Memory B cell (primary cell): Measurements from ENCODE around the gene DTX3L.
A peak's percentile ranks its signal among the peaks of the same experiment; 100 is the strongest.

Experiments
- ATAC-seq: fragments of 150-1000 bp; cut with Tn5 transposase; 2 replicates; pipeline ENCODE4 v1.10.0; 2021; ENCODE audit warnings: low read depth, mild to moderate bottlenecking, moderate library complexity
- DNase-seq, 2 donors: peaks; one replicate each; pipeline ENCODE4 v3.0.0; 2022; ENCODE audit warnings: low spot score in 2 of 2
- H3K27ac Mint-ChIP-seq: one replicate; pipeline ENCODE4 v1.8.0; 2022; ENCODE audit warnings: mild to moderate bottlenecking, moderate library complexity, mixed read lengths
- H3K27me3 Mint-ChIP-seq: one replicate; pipeline ENCODE4 v1.8.0; 2022; ENCODE audit warnings: mixed read lengths
- H3K36me3 Mint-ChIP-seq: one replicate; pipeline ENCODE4 v1.8.0; 2022; ENCODE audit warnings: mild to moderate bottlenecking, mixed read lengths
- H3K4me1 Mint-ChIP-seq: one replicate; pipeline ENCODE4 v1.8.0; 2022; ENCODE audit warnings: mixed read lengths
- H3K4me3 Mint-ChIP-seq: one replicate; pipeline ENCODE4 v1.8.0; 2022; ENCODE audit warnings: mild to moderate bottlenecking, moderate library complexity, mixed read lengths
- H3K9me3 Mint-ChIP-seq: one replicate; pipeline ENCODE4 v1.8.0; 2022; ENCODE audit warnings: mixed read lengths

Gene DTX3L

DNA sequence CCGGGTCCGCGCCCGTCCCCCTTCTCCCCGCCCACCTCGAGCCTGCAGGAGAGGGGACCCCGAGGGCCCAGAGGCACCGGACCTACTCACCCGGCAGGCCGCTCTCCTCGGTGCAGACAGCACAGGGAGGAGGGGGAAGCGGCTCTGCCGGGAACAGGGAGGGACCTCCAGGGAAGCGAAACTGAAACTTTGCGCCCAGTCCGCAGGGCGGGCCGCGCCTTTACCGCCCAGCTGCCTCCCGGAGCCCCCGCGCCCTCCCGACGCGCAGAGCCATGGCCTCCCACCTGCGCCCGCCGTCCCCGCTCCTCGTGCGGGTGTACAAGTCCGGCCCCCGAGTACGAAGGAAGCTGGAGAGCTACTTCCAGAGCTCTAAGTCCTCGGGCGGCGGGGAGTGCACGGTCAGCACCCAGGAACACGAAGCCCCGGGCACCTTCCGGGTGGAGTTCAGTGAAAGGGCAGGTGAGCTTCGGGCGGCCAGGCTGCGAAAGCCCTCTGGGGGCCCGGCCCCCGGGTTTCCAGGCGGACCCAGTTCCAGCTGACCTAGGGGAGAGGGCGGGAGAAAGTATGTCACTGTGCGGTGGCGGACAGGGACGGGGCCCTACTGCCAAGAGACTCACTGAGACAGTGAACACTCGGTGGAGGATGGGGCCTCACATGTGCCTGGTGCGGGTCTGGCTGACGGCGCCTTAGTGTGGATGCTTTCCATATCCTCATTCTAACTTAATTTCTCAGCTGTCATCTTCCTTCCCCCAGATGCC lies at the start of gene DTX3L, which contains the start of gene PARP9:
TSS of gene DTX3L (plus strand) at position 184 of the 758 bp plus-strand sequence. CDS start at position 273, 89 bp downstream.
TSS of gene PARP9 (minus strand) at position 146 of the 758 bp plus-strand sequence. CDS start 4,680 bp downstream, outside the sequence.
- Mint-ChIP-seq H3K9me3 (no peaks in the 10 kb centered on the region), H3K36me3 (peaks cover 21% of the 10 kb centered on the region), H3K4me1 (peaks cover 59% of the 10 kb centered on the region), H3K27me3 (no peaks in the 10 kb centered on the region), H3K27ac (peak within 1 kb of the TSS; percentile 93), H3K4me3 (peak within 1 kb of the TSS; percentile 94)
- DNase-seq, result peak; percentile 47 to 63
- peak; percentile 82 for ATAC-seq

- H3K4me3 Mint-ChIP-seq, result peak overlapping the region; percentile 85
- peak overlapping the region; percentile 94 for H3K27ac Mint-ChIP-seq
- peaks cover 10% of the 10 kb centered on the region for H3K36me3 Mint-ChIP-seq
- peaks cover 23% of the 10 kb centered on the region for H3K4me1 Mint-ChIP-seq
- ATAC-seq, result no peak
- H3K27me3 Mint-ChIP-seq, result no peaks in the 10 kb centered on the region
- H3K9me3 Mint-ChIP-seq, result peaks cover under 1% of the 10 kb centered on the region
- no peak for DNase-seq
These were observed 49.1 kb upstream of the DTX3L start for GRCh38 chr3:122515020-122515468.

- H3K27ac Mint-ChIP-seq, result no peak overlapping the region
- H3K4me3 Mint-ChIP-seq, result no peak overlapping the region
- H3K36me3 Mint-ChIP-seq, result peaks cover 6% of the 10 kb centered on the region
- no peaks in the 10 kb centered on the region for H3K9me3 Mint-ChIP-seq
- no peak for DNase-seq
- peaks cover 22% of the 10 kb centered on the region for H3K4me1 Mint-ChIP-seq
- H3K27me3 Mint-ChIP-seq, result no peaks in the 10 kb centered on the region
- ATAC-seq, result no peak
These were observed 48.3 kb upstream of the DTX3L start for GRCh38 chr3:122515870-122516269.

DNA sequence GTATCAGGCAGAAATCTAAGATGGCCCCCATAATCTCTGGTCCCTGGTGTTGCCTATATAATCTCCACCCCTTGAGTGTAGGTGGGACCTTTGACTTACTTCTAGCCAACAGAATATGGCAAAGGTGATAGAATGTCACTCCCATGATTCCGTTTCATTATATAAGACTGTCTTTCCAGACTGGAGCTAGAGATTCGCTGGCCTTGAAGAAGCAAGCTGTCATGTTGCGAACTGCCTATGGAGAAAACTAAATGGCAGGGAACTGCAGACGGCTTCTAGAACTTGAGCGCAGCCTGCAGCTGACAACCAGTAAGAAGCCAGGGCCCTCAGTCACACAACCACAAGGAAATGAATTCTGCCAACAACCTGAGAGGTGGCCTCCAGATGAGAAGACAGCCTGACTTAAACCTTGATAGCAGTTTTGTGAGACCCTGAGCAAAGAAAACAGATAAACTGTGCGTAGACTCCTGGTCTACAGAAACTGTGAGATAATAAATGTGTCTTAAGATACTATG lies 47.2 kb upstream of the DTX3L start:
- H3K4me1 Mint-ChIP-seq, result peaks cover 13% of the 10 kb centered on the region
- H3K27me3 Mint-ChIP-seq, result no peaks in the 10 kb centered on the region
- DNase-seq (no peak), ATAC-seq (no peak)
- no peaks in the 10 kb centered on the region for H3K9me3 Mint-ChIP-seq
- no peak overlapping the region for H3K4me3 Mint-ChIP-seq
- no peak overlapping the region for H3K27ac Mint-ChIP-seq
- peaks cover 1% of the 10 kb centered on the region for H3K36me3 Mint-ChIP-seq

DNA sequence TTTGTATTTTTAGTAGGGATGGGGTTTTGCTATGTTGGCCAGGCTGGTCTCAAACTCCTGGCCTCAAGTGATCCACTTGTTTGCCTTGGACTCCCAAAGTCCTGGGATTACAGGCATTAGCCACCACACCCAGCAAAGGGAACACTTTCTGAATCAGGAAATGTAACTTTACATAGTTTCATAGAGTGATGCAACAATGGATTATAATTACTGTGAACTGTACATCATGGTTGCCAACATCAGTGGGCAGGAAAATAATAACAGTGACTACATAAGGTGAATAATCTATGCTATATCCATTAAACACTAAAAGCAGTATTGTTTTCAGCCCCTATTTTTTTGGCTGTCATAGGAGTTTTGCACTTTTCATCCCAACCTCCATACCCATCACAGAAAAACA lies 44.4 kb upstream of the DTX3L start:
- DNase-seq (no peak), ATAC-seq (no peak)
- H3K36me3 Mint-ChIP-seq, result no peaks in the 10 kb centered on the region
- no peaks in the 10 kb centered on the region for H3K9me3 Mint-ChIP-seq
- H3K27ac Mint-ChIP-seq, result no peak overlapping the region
- no peak overlapping the region for H3K4me3 Mint-ChIP-seq
- H3K4me1 Mint-ChIP-seq, result peaks cover 3% of the 10 kb centered on the region
- no peaks in the 10 kb centered on the region for H3K27me3 Mint-ChIP-seq

DNA sequence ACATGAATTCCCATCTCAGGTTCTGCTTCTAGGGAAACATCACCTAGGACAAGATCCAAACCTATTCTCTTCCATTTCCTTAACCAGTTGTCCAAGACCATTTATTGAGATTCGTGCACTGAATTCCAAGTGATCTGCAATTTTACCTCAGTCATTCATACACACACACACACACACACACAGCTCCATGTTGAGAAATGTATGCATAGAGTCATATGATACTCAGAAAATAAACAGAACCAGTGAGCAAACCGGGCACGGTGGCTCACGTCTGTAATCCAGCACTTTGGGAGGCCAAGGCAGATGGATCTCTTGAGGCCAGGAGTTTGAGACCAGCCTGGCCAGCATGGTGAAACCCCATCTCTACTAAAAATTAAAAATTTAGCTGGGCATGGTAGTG lies 43.3 kb upstream of the DTX3L start:
- Mint-ChIP-seq H3K4me1 (no peaks in the 10 kb centered on the region), H3K36me3 (peaks cover 2% of the 10 kb centered on the region), H3K9me3 (no peaks in the 10 kb centered on the region), H3K27me3 (no peaks in the 10 kb centered on the region), H3K4me3 (no peak overlapping the region), H3K27ac (no peak overlapping the region)
- ATAC-seq, result no peak
- DNase-seq, result no peak

GRCh38 chr3:122523317-122523716 lies 40.8 kb upstream of the DTX3L start:
- Mint-ChIP-seq H3K27ac (no peak overlapping the region), H3K4me3 (no peak overlapping the region), H3K9me3 (no peaks in the 10 kb centered on the region), H3K36me3 (peaks cover 9% of the 10 kb centered on the region), H3K27me3 (no peaks in the 10 kb centered on the region), H3K4me1 (no peaks in the 10 kb centered on the region)
- DNase-seq (no peak), ATAC-seq (no peak)

DNA sequence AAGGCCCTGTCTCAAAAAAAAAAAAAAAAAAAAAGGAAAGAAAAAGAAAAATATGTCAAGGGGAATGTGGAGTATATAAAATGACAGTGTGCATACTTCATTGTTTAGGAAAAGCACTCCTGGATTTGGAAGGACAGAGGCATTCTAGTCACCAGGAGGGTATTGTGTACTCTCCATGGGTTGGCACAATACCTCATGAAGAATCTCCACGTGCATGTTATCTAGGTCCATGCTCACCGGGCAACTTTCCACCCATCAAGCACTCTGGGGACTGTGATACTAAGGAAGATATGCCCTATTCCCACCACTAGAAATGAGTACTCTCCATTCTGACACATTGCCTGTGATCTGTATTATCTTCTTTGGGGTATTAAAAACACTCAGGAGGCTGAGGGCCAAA lies 34.0 kb upstream of the DTX3L start:
- no peaks in the 10 kb centered on the region for H3K9me3 Mint-ChIP-seq
- no peak overlapping the region for H3K4me3 Mint-ChIP-seq
- H3K27ac Mint-ChIP-seq, result no peak overlapping the region
- no peaks in the 10 kb centered on the region for H3K4me1 Mint-ChIP-seq
- peaks cover 40% of the 10 kb centered on the region for H3K36me3 Mint-ChIP-seq
- DNase-seq, result no peak
- no peaks in the 10 kb centered on the region for H3K27me3 Mint-ChIP-seq
- ATAC-seq, result no peak

DNA sequence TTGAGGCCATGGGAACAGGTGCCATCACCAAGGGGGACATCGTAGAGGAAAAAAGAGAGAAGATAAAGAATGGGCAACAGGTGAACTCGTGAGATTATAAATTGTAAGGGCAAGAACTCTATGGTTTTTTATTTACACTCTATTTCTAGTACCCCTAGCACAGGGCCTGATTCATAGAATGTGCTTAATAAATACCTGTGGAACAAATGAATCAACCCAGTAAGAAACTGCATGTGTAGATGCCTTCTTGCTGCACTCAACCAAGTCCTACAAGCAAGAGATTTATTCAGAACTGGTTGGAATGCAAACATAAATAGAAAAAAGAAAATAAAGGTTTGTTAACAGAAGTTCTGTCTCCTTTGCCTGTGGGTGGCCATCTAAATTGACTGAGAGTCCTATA lies 30.7 kb upstream of the DTX3L start:
- no peak for DNase-seq
- no peaks in the 10 kb centered on the region for H3K9me3 Mint-ChIP-seq
- H3K36me3 Mint-ChIP-seq, result peaks cover 44% of the 10 kb centered on the region
- peaks cover 4% of the 10 kb centered on the region for H3K4me1 Mint-ChIP-seq
- no peak overlapping the region for H3K27ac Mint-ChIP-seq
- ATAC-seq, result no peak
- no peak overlapping the region for H3K4me3 Mint-ChIP-seq
- H3K27me3 Mint-ChIP-seq, result no peaks in the 10 kb centered on the region

DNA sequence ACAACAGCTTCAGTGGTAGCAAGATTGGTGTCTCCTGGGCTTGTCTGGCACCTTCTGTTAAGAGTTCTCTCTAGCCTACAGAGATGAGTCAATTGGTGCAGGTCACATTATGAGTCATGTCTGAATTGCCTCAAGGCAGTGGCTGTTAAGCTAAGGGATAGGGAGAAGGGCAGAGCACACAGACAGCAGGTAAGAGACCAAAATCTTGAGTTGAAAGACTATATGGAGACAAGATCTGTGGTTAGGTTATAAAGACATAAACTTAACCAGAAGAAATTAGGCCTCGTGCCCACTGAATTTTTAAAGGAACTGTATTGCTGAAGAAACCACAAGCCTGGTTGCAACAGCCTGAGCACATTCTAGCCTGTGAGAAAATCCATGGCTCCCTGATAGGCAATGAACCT lies 30.2 kb upstream of the DTX3L start:
- Mint-ChIP-seq H3K27ac (no peak overlapping the region), H3K36me3 (peaks cover 46% of the 10 kb centered on the region), H3K9me3 (no peaks in the 10 kb centered on the region), H3K4me3 (no peak overlapping the region), H3K27me3 (no peaks in the 10 kb centered on the region), H3K4me1 (peaks cover 4% of the 10 kb centered on the region)
- ATAC-seq (no peak), DNase-seq (no peak)

DNA sequence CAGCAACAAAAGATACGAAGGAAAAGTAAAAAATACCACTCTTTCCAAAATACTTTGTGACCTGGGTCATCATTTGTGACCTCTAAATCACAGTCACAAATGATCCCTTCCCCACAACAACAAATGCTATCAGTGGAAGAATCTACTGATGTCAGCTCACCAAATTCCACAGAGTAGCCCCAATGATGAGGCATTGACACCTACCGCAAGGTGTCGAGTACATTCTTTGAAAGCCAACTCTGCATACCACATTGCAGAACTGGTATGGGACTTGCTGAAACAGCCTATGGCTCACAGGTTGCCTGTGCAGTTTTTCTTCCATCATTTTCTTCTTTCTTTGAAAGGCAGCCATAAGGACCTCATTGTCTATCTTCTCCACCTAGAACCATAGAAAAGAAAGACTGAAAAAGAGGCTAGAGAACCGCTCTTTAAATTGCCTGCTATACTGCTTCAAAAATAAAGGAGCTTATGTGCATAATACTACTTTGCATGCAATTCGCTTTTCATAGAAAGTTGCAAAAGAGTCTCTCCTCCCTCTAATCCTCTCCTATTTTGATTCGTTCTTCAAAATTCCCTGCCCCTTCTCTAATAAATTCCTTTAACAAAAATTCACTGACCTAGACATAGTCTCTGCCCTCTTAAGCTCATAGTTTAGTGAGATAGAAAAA lies 28.0 kb upstream of the DTX3L start:
- H3K27ac Mint-ChIP-seq, result no peak overlapping the region
- DNase-seq (no peak), ATAC-seq (no peak)
- no peaks in the 10 kb centered on the region for H3K27me3 Mint-ChIP-seq
- peaks cover 57% of the 10 kb centered on the region for H3K36me3 Mint-ChIP-seq
- no peak overlapping the region for H3K4me3 Mint-ChIP-seq
- H3K9me3 Mint-ChIP-seq, result no peaks in the 10 kb centered on the region
- peaks cover 7% of the 10 kb centered on the region for H3K4me1 Mint-ChIP-seq

DNA sequence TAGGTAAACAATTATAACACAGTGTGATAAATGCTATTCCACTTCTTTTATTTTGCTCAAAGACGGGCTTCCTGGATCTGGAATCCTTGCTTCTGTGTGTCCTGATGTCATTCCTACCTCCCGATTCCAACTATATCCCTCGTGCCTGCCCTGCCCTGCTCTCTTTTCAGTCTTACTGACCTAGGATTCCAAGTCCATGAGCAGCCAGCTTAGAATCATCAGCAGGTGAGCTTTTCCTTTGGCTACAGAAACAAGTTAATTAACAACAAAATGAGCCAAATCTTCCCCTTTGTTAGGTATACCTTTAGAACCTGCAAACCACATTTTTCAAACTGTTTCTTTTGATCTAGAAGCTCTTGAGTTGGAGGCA lies 27.5 kb upstream of the DTX3L start:
- no peak for ATAC-seq

GRCh38 chr3:122538956-122539490 lies 25.1 kb upstream of the DTX3L start:
- Mint-ChIP-seq H3K4me1 (peaks cover 7% of the 10 kb centered on the region), H3K9me3 (no peaks in the 10 kb centered on the region), H3K27me3 (no peaks in the 10 kb centered on the region), H3K4me3 (no peak overlapping the region), H3K36me3 (peaks cover 43% of the 10 kb centered on the region), H3K27ac (peak overlapping the region; percentile 45)
- ATAC-seq (no peak), DNase-seq (no peak)

More for the DNA sequence above, 27.5 kb upstream of the DTX3L start:
- peaks cover 57% of the 10 kb centered on the region for H3K36me3 Mint-ChIP-seq
- no peak for DNase-seq
- H3K9me3 Mint-ChIP-seq, result no peaks in the 10 kb centered on the region
- H3K4me3 Mint-ChIP-seq, result no peak overlapping the region
- H3K27me3 Mint-ChIP-seq, result no peaks in the 10 kb centered on the region
- H3K27ac Mint-ChIP-seq, result peak overlapping the region; percentile 21
- peaks cover 7% of the 10 kb centered on the region for H3K4me1 Mint-ChIP-seq

- Mint-ChIP-seq H3K4me1 (no peaks in the 10 kb centered on the region), H3K9me3 (no peaks in the 10 kb centered on the region), H3K27ac (no peak overlapping the region), H3K36me3 (peaks cover 39% of the 10 kb centered on the region), H3K27me3 (no peaks in the 10 kb centered on the region), H3K4me3 (no peak overlapping the region)
- ATAC-seq, result no peak
- no peak for DNase-seq
These were observed 18.0 kb upstream of the DTX3L start for GRCh38 chr3:122546151-122546550.
